Left ventricle myocardium inferior (tissue), 1 donor: ENCODE measurements around the gene PIWIL4. TPM values are rescaled to one million over a fixed set of nuclear protein-coding genes. Genes with fewer than 3 reads are reported as not detected.
A peak's percentile ranks its signal among the peaks of the same experiment; 100 is the strongest.
"Not testable (repeated sequence)": the region's sequence is repeated elsewhere in the genome, so short reads cannot be mapped to it uniquely, and the experiment has no call there.

Source experiments
- DNase-seq: peaks from one replicate; pipeline ENCODE4 v3.0.0-alpha.2; 2020
- H3K27ac ChIP-seq: fragments of 200-600 bp; replicated peaks from 2 replicates; pipeline ENCODE4 v1.8.0; 2021
- H3K27me3 ChIP-seq: fragments of 200-600 bp; 2 replicates; pipeline ENCODE4 v1.8.0; 2021; ENCODE audit warnings: low read depth
- H3K36me3 ChIP-seq: fragments of 200-600 bp; 2 replicates; pipeline ENCODE4 v1.8.0; 2021
- H3K4me1 ChIP-seq: fragments of 200-600 bp; 2 replicates; pipeline ENCODE4 v1.8.0; 2021
- H3K4me3 ChIP-seq: fragments of 200-600 bp; 2 replicates; pipeline ENCODE4 v1.8.0; 2021; ENCODE audit warnings: mild to moderate bottlenecking, moderate library complexity
- H3K9me3 ChIP-seq: fragments of 200-600 bp; replicated peaks from 2 replicates; pipeline ENCODE4 v1.8.0; 2021
- intact Hi-C: fragments of 100-400 bp; cut with micrococcal nuclease; formaldehyde crosslinking; loops from one replicate; pipeline ENCODE4 v1.11.0; 2022
- total RNA-seq: library from RNA; stranded (reverse); fragmentation: NEBNext Ultra II Directional; extraction: Animal tissue kit (Norgen Biotek cat#: 25700); gene quantifications from one replicate; pipeline ENCODE4 v1.2.1, GENCODE V29; 2021
- TF ChIP-seq, protein P1 (sequence below): fragments of 200-600 bp; IDR thresholded peaks from 2 replicates; pipeline ENCODE4 v1.8.0; 2021; ENCODE audit warnings: antibody characterized with exemption, mild to moderate bottlenecking, borderline replicate concordance
- donor health status: DM: no; HTN: yes; CAD: no; lungs with severe emphysema.

PIWIL4 gene
- total RNA-seq, 1 donor from 2014 or later: 0.66 TPM

DNA sequence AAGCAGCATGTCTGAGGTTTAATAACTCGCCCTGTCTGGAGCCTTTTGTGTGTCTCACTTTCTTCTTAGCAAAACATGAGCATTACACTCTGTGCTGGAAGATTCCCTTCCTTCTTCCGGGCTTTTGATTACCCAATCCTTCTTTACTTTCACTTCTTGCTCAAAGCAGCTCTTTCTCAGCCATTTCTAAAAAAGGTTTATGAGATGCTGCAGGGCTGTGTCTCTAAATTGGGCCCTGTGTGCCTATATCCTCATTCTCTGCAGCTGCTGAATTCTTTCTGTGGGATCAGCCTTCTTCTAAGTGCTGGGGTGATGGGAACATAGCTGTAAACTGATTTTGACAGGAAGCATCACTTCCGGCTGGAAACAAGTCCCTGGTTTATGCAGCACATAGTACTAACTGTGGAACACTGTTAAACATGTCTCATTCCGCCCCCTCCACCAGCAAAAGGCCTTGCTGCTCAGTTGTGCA is 71.8 kb downstream of the PIWIL4 start:
- Histone ChIP-seq H3K27ac (peak overlapping the region; percentile 66), H3K4me1 (peaks cover 21% of the 10 kb centered on the region), H3K9me3 (no peaks in the 10 kb centered on the region), H3K4me3 (peak overlapping the region; percentile 19), H3K27me3 (no peaks in the 10 kb centered on the region), H3K36me3 (no peaks in the 10 kb centered on the region)
- DNase-seq: no peak
- intact Hi-C loops: no loop called here
- TF ChIP-seq, protein P1, sequence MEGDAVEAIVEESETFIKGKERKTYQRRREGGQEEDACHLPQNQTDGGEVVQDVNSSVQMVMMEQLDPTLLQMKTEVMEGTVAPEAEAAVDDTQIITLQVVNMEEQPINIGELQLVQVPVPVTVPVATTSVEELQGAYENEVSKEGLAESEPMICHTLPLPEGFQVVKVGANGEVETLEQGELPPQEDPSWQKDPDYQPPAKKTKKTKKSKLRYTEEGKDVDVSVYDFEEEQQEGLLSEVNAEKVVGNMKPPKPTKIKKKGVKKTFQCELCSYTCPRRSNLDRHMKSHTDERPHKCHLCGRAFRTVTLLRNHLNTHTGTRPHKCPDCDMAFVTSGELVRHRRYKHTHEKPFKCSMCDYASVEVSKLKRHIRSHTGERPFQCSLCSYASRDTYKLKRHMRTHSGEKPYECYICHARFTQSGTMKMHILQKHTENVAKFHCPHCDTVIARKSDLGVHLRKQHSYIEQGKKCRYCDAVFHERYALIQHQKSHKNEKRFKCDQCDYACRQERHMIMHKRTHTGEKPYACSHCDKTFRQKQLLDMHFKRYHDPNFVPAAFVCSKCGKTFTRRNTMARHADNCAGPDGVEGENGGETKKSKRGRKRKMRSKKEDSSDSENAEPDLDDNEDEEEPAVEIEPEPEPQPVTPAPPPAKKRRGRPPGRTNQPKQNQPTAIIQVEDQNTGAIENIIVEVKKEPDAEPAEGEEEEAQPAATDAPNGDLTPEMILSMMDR: no peak

DNA sequence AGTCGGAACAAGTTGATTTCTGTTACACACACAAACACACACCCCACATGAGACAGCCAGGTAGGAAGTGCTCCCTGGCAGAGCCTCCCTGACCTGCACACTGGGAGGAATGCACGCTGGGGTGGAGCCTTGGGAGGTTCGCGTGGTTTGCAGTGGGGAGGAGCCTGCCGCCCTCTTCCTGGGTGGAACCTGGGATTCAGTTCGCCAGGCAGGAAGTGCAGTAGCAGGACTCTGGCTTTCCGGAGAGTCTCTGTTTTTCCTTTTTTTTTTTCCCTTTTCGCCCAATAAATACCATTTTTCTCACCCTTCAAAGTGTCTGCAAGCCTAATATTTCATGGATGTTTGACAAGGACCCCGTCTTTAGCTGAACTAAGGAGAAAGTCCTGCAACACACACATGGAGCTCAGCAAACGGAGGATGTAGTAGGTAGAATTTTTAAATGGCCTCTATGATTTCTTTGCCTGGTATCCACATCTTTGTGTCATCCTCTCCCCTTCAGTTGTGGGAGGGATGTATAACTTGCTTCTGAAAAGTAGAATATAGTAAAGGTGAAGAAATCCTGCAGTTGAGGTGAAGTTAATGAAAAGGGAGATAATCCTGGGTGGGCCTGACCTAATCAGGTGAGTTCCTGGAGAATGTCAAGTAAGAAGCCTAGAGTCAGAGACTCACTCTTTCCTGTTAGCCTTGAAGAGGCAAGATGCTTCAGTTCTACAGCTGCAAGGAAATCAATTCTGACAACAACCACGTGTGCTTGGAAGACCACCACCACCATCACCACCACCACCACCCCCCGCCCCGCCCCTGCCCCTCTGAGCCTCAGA is 72.9 kb downstream of the PIWIL4 start:
- Histone ChIP-seq H3K4me3 (peak overlapping the region; percentile 7), H3K27me3 (no peaks in the 10 kb centered on the region), H3K27ac (peak overlapping the region; percentile 66), H3K9me3 (no peaks in the 10 kb centered on the region), H3K4me1 (peaks cover 21% of the 10 kb centered on the region), H3K36me3 (no peaks in the 10 kb centered on the region)
- intact Hi-C loops: no loop called here
- peak; percentile 35 for DNase-seq
- TF ChIP-seq, protein P1: no peak

DNA sequence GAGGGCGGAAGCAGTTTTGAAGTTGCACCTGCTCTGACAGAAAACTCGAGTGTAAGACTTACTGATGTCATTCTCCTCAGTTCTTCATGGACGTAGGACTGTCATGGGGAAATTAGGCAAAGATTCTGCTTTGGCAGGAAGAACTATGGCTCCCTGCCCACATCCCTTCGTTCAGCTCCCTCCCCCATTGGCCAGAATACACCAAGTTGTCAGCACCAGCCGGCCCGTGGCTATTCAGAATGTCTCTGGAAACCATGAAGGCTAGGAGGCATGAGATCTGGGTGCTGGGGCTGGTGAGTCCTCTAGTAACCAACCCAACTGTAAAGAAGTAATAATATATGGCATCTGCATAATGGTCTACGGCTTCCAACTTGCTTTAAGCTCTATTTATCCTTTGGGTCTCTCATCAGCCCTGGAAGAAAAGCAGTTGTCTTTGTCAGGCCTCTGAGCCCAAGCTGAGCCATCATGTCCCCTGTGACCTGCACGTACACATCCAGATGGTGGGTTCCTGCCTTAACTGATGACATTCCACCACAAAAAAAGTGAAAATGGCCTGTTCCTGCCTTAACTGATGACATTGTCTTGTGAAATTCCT is 74.1 kb downstream of the PIWIL4 start:
- DNase-seq: peak; percentile 57
- H3K4me3 ChIP-seq: no peak overlapping the region
- H3K4me1 ChIP-seq: peaks cover 21% of the 10 kb centered on the region
- intact Hi-C loops: no loop called here
- TF ChIP-seq, protein P1: no peak
- no peaks in the 10 kb centered on the region for H3K9me3 ChIP-seq
- no peaks in the 10 kb centered on the region for H3K36me3 ChIP-seq
- no peak overlapping the region for H3K27ac ChIP-seq
- no peaks in the 10 kb centered on the region for H3K27me3 ChIP-seq

DNA sequence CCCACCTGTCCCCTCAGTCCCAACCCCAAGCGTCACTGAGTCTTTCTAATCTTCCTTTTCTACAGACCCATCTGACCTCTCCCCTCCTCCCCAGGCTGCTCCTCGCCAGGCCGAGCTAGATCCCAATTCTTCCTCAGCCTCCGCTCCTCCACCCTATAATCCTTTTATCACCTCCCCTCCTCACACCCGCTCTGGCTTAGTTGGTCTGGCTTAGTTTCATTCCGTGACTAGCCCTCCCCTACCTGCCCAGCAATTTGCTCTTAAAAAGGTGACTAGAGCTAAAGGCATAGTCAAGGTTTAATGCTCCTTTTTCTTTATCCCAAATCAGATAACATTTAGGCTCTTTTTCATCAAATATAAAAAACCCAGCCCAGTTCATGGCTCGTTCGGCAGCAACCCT is 76.0 kb downstream of the PIWIL4 start:
- H3K27ac ChIP-seq, H3K9me3 ChIP-seq, H3K27me3 ChIP-seq, H3K4me3 ChIP-seq, H3K36me3 ChIP-seq, DNase-seq, intact Hi-C loops: not testable (repeated sequence)
- peaks cover 25% of the 10 kb centered on the region for H3K4me1 ChIP-seq

DNA sequence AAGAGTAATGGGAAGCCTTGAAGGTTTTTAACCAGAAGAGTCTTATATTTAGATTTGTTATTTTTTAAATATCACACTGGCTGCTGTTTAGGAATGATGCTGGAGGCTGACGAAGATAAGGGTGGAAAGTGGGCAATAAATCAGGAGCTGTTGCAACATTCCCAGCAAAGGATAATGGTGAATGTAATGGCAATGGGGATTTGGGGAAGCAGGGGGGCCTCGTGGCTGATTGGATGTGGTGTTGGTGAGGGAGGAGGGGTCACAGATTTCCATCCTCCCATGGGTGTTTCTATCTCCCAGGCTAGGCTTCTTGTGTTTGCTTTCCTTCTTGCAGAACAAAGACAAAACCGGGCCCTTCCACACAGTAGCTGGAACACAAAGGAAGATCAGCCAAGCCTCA is 80.8 kb downstream of the PIWIL4 start:
- Histone ChIP-seq H3K27me3 (no peaks in the 10 kb centered on the region), H3K4me1 (peaks cover 19% of the 10 kb centered on the region), H3K9me3 (no peaks in the 10 kb centered on the region), H3K36me3 (no peaks in the 10 kb centered on the region), H3K4me3 (no peak overlapping the region), H3K27ac (peak overlapping the region; percentile 63)
- TF ChIP-seq, protein P1: no peak
- intact Hi-C loops: no loop called here
- DNase-seq: peak; percentile 48

DNA sequence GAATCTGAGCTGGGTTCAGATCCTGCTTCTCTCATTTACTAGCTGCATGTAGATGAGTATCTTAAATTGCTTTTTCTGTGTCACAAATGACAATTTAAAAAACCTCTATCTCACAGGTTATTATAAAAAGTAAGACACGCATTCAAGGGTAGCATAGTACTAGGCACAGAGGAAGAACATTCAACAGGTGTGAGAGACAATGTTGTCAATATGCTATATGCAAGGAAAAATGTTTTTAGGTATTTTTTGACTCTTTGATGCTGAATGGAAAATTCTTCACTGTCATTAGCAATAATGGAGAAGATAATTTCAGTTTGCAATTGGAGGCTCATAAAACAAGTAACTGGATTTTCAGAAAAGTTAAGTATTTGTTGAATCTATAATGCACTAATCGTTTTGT is 81.6 kb downstream of the PIWIL4 start:
- intact Hi-C loops: no loop called here
- Histone ChIP-seq H3K27ac (peak overlapping the region; percentile 63), H3K4me3 (no peak overlapping the region), H3K9me3 (no peaks in the 10 kb centered on the region), H3K27me3 (no peaks in the 10 kb centered on the region), H3K36me3 (no peaks in the 10 kb centered on the region), H3K4me1 (peaks cover 19% of the 10 kb centered on the region)
- no peak for DNase-seq
- TF ChIP-seq, protein P1: no peak
